Neural progenitor cell (in vitro differentiated cells): ENCODE measurements around the gene PODXL2.
"Not testable (repeated sequence)": the region's sequence is repeated elsewhere in the genome, so short reads cannot be mapped to it uniquely, and the experiment has no call there.

ENCODE experiments used
- CTCF ChIP-seq: fragments of 200-600 bp; sonication (generic); IDR thresholded peaks from 2 replicates; pipeline ENCODE4 v1.5.1; 2017; ENCODE audit warnings: antibody characterized with exemption, mild to moderate bottlenecking
- EZH2 ChIP-seq: fragments of 200-600 bp; sonication (generic); IDR thresholded peaks from 2 replicates; pipeline ENCODE4 v1.6.1; 2017; ENCODE audit warnings: antibody characterized with exemption, mild to moderate bottlenecking, moderate library complexity
- EZH2phosphoT487 ChIP-seq: fragments of 200-600 bp; sonication (generic); IDR thresholded peaks from 2 replicates; pipeline ENCODE4 v1.6.1; 2017; ENCODE audit warnings: antibody characterized with exemption

DNA sequence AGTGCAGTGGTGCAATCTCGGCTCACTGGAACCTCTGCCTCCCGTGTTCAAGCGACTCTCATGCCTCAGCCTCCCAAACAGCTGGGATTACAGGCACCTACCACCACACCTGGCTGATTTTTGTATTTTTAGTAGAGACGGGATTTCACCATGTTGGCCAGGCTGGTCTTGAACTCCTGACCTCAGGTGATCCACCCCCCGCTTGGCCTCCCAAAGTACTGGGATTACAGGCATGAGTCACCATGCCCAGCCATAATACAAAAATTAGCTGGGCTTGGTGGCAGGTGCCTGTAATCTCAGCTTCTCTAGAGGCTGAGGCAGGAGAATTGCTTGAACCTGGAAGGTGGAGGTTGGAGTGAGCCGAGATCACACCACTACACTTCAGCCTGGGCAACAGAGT, 26.0 kb downstream of the PODXL2 start:
- not testable (repeated sequence) for TF ChIP-seq EZH2, EZH2phosphoT487, CTCF
